HG02970 (cell line): ENCODE data around the gene DDAH1.

Source experiments
- ATAC-seq: cut with Tn5 transposase; IDR thresholded peaks from one replicate; pipeline ENCODE4 v1.9.1; 2021; ENCODE audit warnings: mild to moderate bottlenecking, moderate library complexity, moderate number of reproducible peaks; ENCODE audit not compliant: unreplicated experiment, low FRiP score

DDAH1 gene

GRCh38 chr1:85445906-85446305, 19.1 kb downstream of the DDAH1 start:
- no peak for ATAC-seq

GRCh38 chr1:85444381-85444780, 20.6 kb downstream of the DDAH1 start:
- no peak for ATAC-seq

GRCh38 chr1:85440612-85441011, 24.3 kb downstream of the DDAH1 start:
- ATAC-seq: no peak

GRCh38 chr1:85438353-85438752, 26.6 kb downstream of the DDAH1 start:
- ATAC-seq: no peak

GRCh38 chr1:85437139-85437538, 27.8 kb downstream of the DDAH1 start:
- ATAC-seq: no peak

GRCh38 chr1:85433096-85433495, 31.9 kb downstream of the DDAH1 start:
- ATAC-seq: no peak

GRCh38 chr1:85428471-85429089, 36.4 kb downstream of the DDAH1 start:
- no peak for ATAC-seq

GRCh38 chr1:85427849-85428248, 37.1 kb downstream of the DDAH1 start:
- ATAC-seq: no peak

- no peak for ATAC-seq
These were observed 37.6 kb downstream of the DDAH1 start for GRCh38 chr1:85427331-85427730.

- no peak for ATAC-seq
These were observed 43.8 kb downstream of the DDAH1 start for GRCh38 chr1:85421179-85421578.

GRCh38 chr1:85420199-85420598, 44.8 kb downstream of the DDAH1 start:
- ATAC-seq: no peak

GRCh38 chr1:85417876-85418275, 47.1 kb downstream of the DDAH1 start:
- ATAC-seq: no peak

GRCh38 chr1:85417017-85417416, 47.9 kb downstream of the DDAH1 start:
- ATAC-seq: no peak

- no peak for ATAC-seq
These were observed 51.8 kb downstream of the DDAH1 start for GRCh38 chr1:85413169-85413568.

- ATAC-seq: no peak
These were observed 53.2 kb downstream of the DDAH1 start for GRCh38 chr1:85411567-85412305.

- no peak for ATAC-seq
These were observed 55.4 kb downstream of the DDAH1 start for GRCh38 chr1:85409516-85409915.

GRCh38 chr1:85407746-85408377, 57.1 kb downstream of the DDAH1 start:
- no peak for ATAC-seq

- ATAC-seq: no peak
These were observed 57.9 kb downstream of the DDAH1 start for GRCh38 chr1:85406887-85407533.

- ATAC-seq: no peak
These were observed 58.9 kb downstream of the DDAH1 start for GRCh38 chr1:85406081-85406480.

GRCh38 chr1:85404408-85404807, 60.6 kb downstream of the DDAH1 start:
- no peak for ATAC-seq

GRCh38 chr1:85398391-85399064, 66.4 kb downstream of the DDAH1 start:
- no peak for ATAC-seq
